CD4-positive, CD25-positive, alpha-beta regulatory T cell (primary cell): ENCODE results near the gene ITGAD. TPM values are rescaled to one million over a fixed set of nuclear protein-coding genes. Genes with fewer than 3 reads are reported as not detected.

Experiments used
- ATAC-seq, 2 donors: fragments of 150-1000 bp; cut with Tn5 transposase; one replicate each; pipeline ENCODE4 v1.10.0; 2021; ENCODE audit warnings: low read depth in 2 of 2, moderate number of reproducible peaks in 2 of 2, moderate library complexity in 1 of 2
- DNase-seq, 3 donors: peaks; one replicate each; pipeline versions ENCODE4 v3.0.0 to v3.0.0-alpha.2; 2012 to 2022; ENCODE audit warnings: mixed read lengths in 1 of 3
- H3K27ac ChIP-seq: one replicate; pipeline ENCODE4 v1.7.0; 2013; ENCODE audit warnings: mild to moderate bottlenecking, low read length; ENCODE audit not compliant: insufficient read depth, poor library complexity, severe bottlenecking
- H3K27me3 ChIP-seq: one replicate; pipeline ENCODE4 v1.7.0; 2013; ENCODE audit warnings: low read length; ENCODE audit not compliant: control insufficient read depth, insufficient read depth
- H3K36me3 ChIP-seq: one replicate; pipeline ENCODE4 v1.7.0; 2013; ENCODE audit warnings: mild to moderate bottlenecking, low read length, moderate library complexity; ENCODE audit not compliant: control insufficient read depth, insufficient read depth
- H3K4me1 ChIP-seq: 2 replicates; pipeline ENCODE4 v1.7.0; 2013; ENCODE audit warnings: mild to moderate bottlenecking, low read length; ENCODE audit not compliant: insufficient read depth, control insufficient read depth, poor library complexity, severe bottlenecking
- H3K4me3 ChIP-seq: one replicate; pipeline ENCODE4 v1.7.0; 2013; ENCODE audit warnings: low read depth, mild to moderate bottlenecking, low read length, moderate library complexity
- H3K9me3 ChIP-seq, 2 experiments: 1 replicate in 1 of 2; 2 replicates in 1 of 2; pipeline ENCODE4 v1.7.0; 2013; ENCODE audit warnings: low read length in 2 of 2, mild to moderate bottlenecking in 1 of 2, moderate library complexity in 1 of 2; ENCODE audit not compliant: control insufficient read depth in 2 of 2
- H3K27ac Mint-ChIP-seq, 3 donors: one replicate each; pipeline ENCODE4 v1.8.0; 2020 to 2022; ENCODE audit warnings: mild to moderate bottlenecking in 3 of 3, mixed read lengths in 3 of 3, moderate library complexity in 2 of 3
- H3K27me3 Mint-ChIP-seq: one replicate; pipeline ENCODE4 v1.8.0; 2022; ENCODE audit warnings: mild to moderate bottlenecking, mixed read lengths
- H3K36me3 Mint-ChIP-seq: one replicate; pipeline ENCODE4 v1.8.0; 2020; ENCODE audit warnings: mixed read lengths
- H3K4me1 Mint-ChIP-seq, 4 donors: one replicate each; pipeline ENCODE4 v1.8.0; 2020 to 2022; ENCODE audit warnings: mixed read lengths in 4 of 4, mild to moderate bottlenecking in 1 of 4
- H3K4me3 Mint-ChIP-seq, 4 donors: one replicate each; pipeline ENCODE4 v1.8.0; 2020 to 2022; ENCODE audit warnings: mild to moderate bottlenecking in 4 of 4, mixed read lengths in 4 of 4, moderate library complexity in 3 of 4
- H3K9me3 Mint-ChIP-seq, 7 donors: one replicate each; pipeline ENCODE4 v1.8.0; 2020 to 2022; ENCODE audit warnings: mixed read lengths in 7 of 7, mild to moderate bottlenecking in 3 of 7, moderate library complexity in 2 of 7
- polyA plus RNA-seq, 4 donors: library from polyadenylated mRNA; unstranded; fragments of 300-500 nt; fragmentation: Illumina TruSeq; gene quantifications; one replicate each; pipeline ENCODE4 v1.2.3, GENCODE V29; 2021
- total RNA-seq: library from RNA; stranded (reverse); gene quantifications from one replicate; pipeline ENCODE4 v1.2.3, GENCODE V29; 2022

Gene ITGAD
- total and polyA plus RNA-seq, 5 donors from 2014 or later, result not detected

DNA sequence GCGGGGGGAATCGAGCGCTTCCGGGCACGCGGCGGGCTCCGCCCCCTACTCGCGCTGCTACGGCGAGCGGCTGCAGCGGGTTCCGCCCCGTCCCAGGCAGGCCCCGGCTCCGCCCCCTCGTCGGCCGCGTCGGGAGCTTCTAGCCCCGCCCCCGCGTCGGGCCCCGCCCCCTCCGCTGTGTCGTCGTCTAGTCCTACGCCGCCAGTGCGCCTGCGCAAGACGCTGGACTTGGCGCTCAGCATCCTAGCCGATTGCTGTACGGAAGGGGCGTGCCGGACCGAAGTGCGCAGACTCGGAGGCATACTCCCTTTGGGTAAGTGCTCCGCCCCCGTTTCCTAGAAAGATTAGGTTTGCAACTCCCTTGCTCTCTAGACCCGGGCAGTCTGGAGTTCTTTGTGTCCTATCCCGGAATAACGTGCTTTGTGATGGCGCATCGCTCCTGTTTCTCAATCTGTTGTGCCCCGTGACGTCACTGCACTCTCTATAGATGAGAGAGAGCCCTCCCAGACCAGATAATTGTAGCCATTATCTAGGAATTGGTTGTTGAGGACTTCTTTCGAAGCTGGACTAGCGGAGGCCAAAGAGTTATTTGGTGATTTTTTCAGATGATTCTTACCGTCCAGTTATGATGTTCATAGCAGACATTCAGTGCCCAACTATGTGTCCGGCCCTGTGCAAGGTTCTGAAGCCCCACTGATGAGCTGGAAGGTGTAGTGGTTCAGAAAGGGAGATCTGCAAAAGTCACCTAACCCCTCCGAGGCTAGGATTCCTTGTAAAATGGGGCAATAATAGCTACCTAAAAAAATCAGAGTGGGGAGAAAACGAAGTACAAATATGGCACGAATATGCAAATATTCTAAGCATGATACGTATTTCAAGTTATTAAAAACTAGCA, 66.8 kb downstream of the ITGAD start:
- Histone ChIP-seq H3K4me1 (peaks cover 51% of the 10 kb centered on the region), H3K36me3 (peaks cover 8% of the 10 kb centered on the region), H3K9me3 (no peaks in the 10 kb centered on the region), H3K27me3 (no peaks in the 10 kb centered on the region), H3K4me3 (peak overlapping the region; percentile 87), H3K27ac (peak overlapping the region; percentile 99)
- H3K27me3 Mint-ChIP-seq, result no peaks in the 10 kb centered on the region
- peaks cover 11% of the 10 kb centered on the region for H3K36me3 Mint-ChIP-seq
- no peaks in the 10 kb centered on the region for H3K9me3 Mint-ChIP-seq
- H3K27ac Mint-ChIP-seq, result peak overlapping the region; percentile 97 to 100 (median 99)
- H3K4me1 Mint-ChIP-seq, result peaks cover 18 to 53% (median 34%) of the 10 kb centered on the region in 4 donors
- peak overlapping the region; percentile 94 to 99 (median 96) for H3K4me3 Mint-ChIP-seq
- peak; percentile 80 to 83 for ATAC-seq
- peak; percentile 99 to 100 (median 100) for DNase-seq

DNA sequence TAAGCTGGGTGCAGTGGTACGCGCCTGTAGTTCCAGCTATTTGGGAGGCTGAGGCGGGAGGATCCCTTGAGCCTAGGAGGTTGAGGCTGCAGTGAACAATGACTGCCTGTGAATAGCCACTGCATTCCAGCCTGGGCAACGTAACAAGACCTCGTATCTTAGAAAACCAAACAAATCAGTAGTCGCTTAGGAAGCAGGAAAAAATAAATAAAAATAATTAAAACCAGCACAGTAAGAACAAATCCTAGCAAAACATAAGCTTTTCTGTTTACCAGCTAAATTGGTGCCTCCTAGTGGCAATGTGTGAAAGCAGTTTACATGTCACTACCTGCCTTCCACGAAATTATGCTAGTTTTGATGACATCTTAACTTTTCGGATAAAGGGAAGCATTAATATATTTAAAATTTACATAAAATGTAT, 67.5 kb downstream of the ITGAD start:
- peak overlapping the region; percentile 92 to 99 (median 94) for H3K4me3 Mint-ChIP-seq
- peak in 2 of 3 donors; percentile 48 to 80 for DNase-seq
- peak overlapping the region in 2 of 3 donors; percentile 97 to 99 for H3K27ac Mint-ChIP-seq
- Histone ChIP-seq H3K9me3 (no peaks in the 10 kb centered on the region), H3K27ac (peak overlapping the region; percentile 99), H3K4me1 (peaks cover 45% of the 10 kb centered on the region), H3K36me3 (peaks cover 8% of the 10 kb centered on the region), H3K27me3 (no peaks in the 10 kb centered on the region), H3K4me3 (peak overlapping the region; percentile 87)
- peaks cover 16 to 46% (median 28%) of the 10 kb centered on the region in 4 donors for H3K4me1 Mint-ChIP-seq
- H3K27me3 Mint-ChIP-seq, result no peaks in the 10 kb centered on the region
- peaks cover 16% of the 10 kb centered on the region for H3K36me3 Mint-ChIP-seq
- no peak for ATAC-seq
- H3K9me3 Mint-ChIP-seq, result no peaks in the 10 kb centered on the region

DNA sequence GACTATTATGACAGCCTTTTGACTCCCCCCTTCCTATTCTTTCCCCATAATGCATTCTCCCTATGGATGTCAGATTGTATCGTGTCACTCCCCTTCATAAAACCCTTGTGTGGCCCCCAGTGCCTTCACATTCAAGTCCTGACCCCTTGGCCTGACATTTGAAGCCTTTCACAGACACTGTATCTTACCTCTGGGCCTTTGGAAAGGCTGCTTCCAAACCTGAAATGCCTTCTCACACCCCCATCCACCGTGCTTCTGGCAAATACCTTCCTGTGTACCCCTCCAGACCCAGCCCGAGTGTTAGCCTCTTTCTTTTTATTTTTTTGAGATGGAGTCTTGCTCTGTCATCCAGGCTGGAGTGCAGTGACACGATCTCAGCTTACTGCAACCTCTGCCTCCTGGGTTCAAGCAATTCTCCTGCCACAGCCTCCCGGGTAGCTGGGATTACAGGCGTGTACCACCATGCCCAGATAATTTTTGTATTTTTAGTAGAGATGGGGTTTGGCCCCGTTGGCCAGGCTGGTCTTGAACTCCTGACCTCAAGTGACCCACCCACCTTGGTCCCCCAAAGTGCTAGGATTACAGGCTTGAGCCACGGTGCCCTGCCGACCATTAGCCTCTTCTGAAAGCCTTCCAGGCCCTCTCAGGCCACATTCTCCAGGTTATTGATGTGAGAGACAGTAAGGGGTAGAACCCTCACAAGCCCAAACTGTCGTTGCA, 68.2 kb downstream of the ITGAD start:
- Histone ChIP-seq H3K4me1 (peaks cover 37% of the 10 kb centered on the region), H3K27ac (peak overlapping the region; percentile 99), H3K9me3 (no peaks in the 10 kb centered on the region), H3K27me3 (no peaks in the 10 kb centered on the region), H3K4me3 (no peak overlapping the region), H3K36me3 (peaks cover 8% of the 10 kb centered on the region)
- no peaks in the 10 kb centered on the region for H3K9me3 Mint-ChIP-seq
- peaks cover 13 to 40% (median 24%) of the 10 kb centered on the region in 4 donors for H3K4me1 Mint-ChIP-seq
- peaks cover 13% of the 10 kb centered on the region for H3K36me3 Mint-ChIP-seq
- H3K27me3 Mint-ChIP-seq, result no peaks in the 10 kb centered on the region
- DNase-seq, result no peak
- peak overlapping the region in 3 of 4 donors; percentile 48 to 99 (median 58) for H3K4me3 Mint-ChIP-seq
- no peak for ATAC-seq
- H3K27ac Mint-ChIP-seq, result peak overlapping the region in 2 of 3 donors; percentile 74 to 99

DNA sequence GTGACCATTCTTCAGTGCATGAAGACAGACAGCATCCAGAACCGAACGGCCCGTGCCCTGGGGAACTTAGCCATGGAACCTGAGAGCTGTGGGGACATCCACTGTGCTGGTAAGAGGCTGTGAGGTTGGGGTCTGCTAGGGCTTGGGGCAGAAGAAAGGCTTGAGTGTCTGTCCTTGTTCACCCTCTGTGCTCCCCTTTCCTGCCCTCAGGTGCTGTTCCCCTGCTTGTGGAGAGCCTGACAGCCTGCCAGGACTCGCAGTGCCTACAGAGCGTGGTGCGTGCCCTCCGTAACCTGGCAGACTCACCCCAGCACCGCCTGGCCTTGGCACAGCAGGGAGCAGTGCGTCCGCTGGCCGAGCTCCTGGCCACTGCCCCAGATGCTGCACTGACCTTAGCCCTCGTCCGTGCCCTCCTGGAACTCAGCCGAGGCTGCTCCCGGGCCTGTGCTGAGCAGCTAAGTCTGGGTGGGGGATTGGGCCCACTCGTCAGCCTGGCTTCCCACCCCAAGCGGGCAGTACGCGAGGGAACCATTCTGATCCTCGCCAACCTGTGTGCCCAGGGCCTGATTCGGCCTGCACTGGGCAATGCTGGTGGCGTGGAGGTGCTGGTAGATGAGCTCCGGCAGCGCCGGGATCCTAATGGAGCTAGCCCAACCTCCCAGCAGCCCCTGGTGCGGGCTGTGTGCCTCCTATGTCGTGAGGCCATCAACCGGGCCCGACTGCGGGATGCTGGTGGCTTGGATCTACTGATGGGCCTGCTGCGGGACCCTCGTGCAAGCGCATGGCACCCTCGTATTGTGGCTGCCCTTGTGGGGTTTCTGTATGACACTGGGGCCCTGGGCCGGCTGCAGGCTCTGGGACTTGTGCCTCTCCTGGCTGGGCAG, 69.0 kb downstream of the ITGAD start:
- Histone ChIP-seq H3K9me3 (no peaks in the 10 kb centered on the region), H3K36me3 (peaks cover 8% of the 10 kb centered on the region), H3K4me1 (peaks cover 34% of the 10 kb centered on the region), H3K27me3 (no peaks in the 10 kb centered on the region), H3K4me3 (no peak overlapping the region), H3K27ac (no peak overlapping the region)
- H3K36me3 Mint-ChIP-seq, result peaks cover 18% of the 10 kb centered on the region
- H3K4me3 Mint-ChIP-seq, result no peak overlapping the region
- H3K27ac Mint-ChIP-seq, result peak overlapping the region in 2 of 3 donors; percentile 32 to 42
- no peaks in the 10 kb centered on the region for H3K9me3 Mint-ChIP-seq
- ATAC-seq (no peak), DNase-seq (no peak)
- H3K27me3 Mint-ChIP-seq, result no peaks in the 10 kb centered on the region
- H3K4me1 Mint-ChIP-seq, result peaks cover 13 to 34% (median 22%) of the 10 kb centered on the region in 4 donors

DNA sequence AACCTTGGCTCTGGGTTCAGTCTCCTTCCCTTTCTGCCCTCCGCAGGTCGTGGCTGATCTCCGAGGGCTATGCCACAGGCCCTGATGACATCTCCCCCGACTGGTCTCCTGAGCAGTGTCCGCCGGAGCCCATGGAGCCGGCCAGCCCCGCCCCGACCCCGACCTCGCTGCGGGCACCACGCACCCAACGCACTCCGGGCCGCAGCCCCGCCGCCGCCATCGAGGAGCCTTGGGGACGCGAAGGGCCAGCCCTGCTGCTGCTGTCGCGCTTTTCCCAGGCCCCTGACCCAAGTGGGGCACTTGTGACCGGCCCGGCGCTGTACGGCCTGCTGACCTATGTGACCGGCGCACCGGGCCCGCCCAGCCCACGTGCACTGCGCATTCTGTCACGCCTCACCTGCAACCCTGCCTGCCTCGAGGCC, 71.2 kb downstream of the ITGAD start:
- Mint-ChIP-seq H3K27me3 (no peaks in the 10 kb centered on the region), H3K27ac (no peak overlapping the region), H3K36me3 (peaks cover 20% of the 10 kb centered on the region), H3K9me3 (peaks cover 0 to 3% (median 0%) of the 10 kb centered on the region in 7 donors), H3K4me1 (peaks cover 11 to 30% (median 20%) of the 10 kb centered on the region in 4 donors), H3K4me3 (no peak overlapping the region)
- no peak overlapping the region for H3K4me3 ChIP-seq
- ATAC-seq (no peak), DNase-seq (no peak)
- no peaks in the 10 kb centered on the region for H3K27me3 ChIP-seq
- H3K27ac ChIP-seq, result no peak overlapping the region
- peaks cover 21% of the 10 kb centered on the region for H3K4me1 ChIP-seq
- no peaks in the 10 kb centered on the region for H3K9me3 ChIP-seq
- peaks cover 8% of the 10 kb centered on the region for H3K36me3 ChIP-seq

DNA sequence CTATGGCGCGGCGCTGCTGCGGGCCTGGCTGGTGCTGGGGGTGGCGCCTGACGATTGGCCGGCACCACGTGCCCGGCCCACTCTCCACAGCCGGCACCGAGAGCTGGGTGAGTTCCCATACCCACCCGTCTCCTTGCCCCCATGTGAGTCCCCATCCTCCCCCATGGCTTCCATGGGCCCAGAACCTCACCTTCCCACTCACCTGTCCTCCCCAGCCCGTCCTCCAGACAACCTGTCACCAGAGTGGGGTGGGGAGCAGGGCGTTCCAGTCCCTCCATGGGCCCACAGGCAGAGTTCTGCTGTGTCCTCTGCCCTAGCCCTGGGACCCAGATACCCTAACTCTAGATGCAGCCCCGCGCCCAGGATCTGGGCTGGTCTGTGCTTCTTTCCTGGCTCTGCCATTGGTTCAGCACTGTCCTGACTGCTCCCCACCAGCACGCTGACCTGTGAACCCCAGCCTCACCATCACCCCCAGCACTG, 71.7 kb downstream of the ITGAD start:
- H3K27ac ChIP-seq, result no peak overlapping the region
- peaks cover 20% of the 10 kb centered on the region for H3K4me1 ChIP-seq
- Mint-ChIP-seq H3K4me3 (peak overlapping the region in 1 of 4 donors; percentile 44), H3K9me3 (peaks cover 0 to 3% (median 0%) of the 10 kb centered on the region in 7 donors), H3K27ac (no peak overlapping the region), H3K27me3 (no peaks in the 10 kb centered on the region), H3K36me3 (peaks cover 20% of the 10 kb centered on the region), H3K4me1 (peaks cover 10 to 28% (median 20%) of the 10 kb centered on the region in 4 donors)
- H3K27me3 ChIP-seq, result no peaks in the 10 kb centered on the region
- H3K9me3 ChIP-seq, result no peaks in the 10 kb centered on the region
- no peak for DNase-seq
- no peak overlapping the region for H3K4me3 ChIP-seq
- H3K36me3 ChIP-seq, result peaks cover 8% of the 10 kb centered on the region
- no peak for ATAC-seq
